ENCODE measurements around the gene SCD5.

SCD5 gene

GRCh38 chr4:82726596-82726995 is 72.0 kb downstream of the SCD5 start:
- no peak for DNase-seq (ENCODE audit: low spot score)

- DNase-seq (ENCODE audit: low spot score): peak; percentile 64
These were observed 76.7 kb downstream of the SCD5 start for GRCh38 chr4:82721819-82722423.

- no peak for DNase-seq (ENCODE audit: low spot score)
These were observed 80.2 kb downstream of the SCD5 start for GRCh38 chr4:82718162-82718940.

- no peak for DNase-seq (ENCODE audit: low spot score)
These were observed 82.6 kb downstream of the SCD5 start for GRCh38 chr4:82715731-82716617.

- DNase-seq (ENCODE audit: low spot score): no peak
These were observed 84.7 kb downstream of the SCD5 start for GRCh38 chr4:82713856-82714255.

GRCh38 chr4:82712561-82712960 is 86.0 kb downstream of the SCD5 start:
- no peak for DNase-seq (ENCODE audit: low spot score)

GRCh38 chr4:82711158-82711785 is 87.3 kb downstream of the SCD5 start:
- no peak for DNase-seq (ENCODE audit: low spot score)

GRCh38 chr4:82710197-82710929 is 88.2 kb downstream of the SCD5 start:
- no peak for DNase-seq (ENCODE audit: low spot score)

- no peak for DNase-seq (ENCODE audit: low spot score)
These were observed 89.6 kb downstream of the SCD5 start for GRCh38 chr4:82708982-82709381.

GRCh38 chr4:82706349-82707000 is 92.1 kb downstream of the SCD5 start:
- DNase-seq (ENCODE audit: low spot score): no peak

- no peak for DNase-seq (ENCODE audit: low spot score)
These were observed 92.7 kb downstream of the SCD5 start for GRCh38 chr4:82705928-82706300.

- no peak for DNase-seq (ENCODE audit: low spot score)
These were observed 93.2 kb downstream of the SCD5 start for GRCh38 chr4:82705169-82705927.

- no peak for DNase-seq (ENCODE audit: low spot score)
These were observed 94.4 kb downstream of the SCD5 start for GRCh38 chr4:82704156-82704555.

- no peak for DNase-seq (ENCODE audit: low spot score)
These were observed 100.2 kb downstream of the SCD5 start for GRCh38 chr4:82698412-82698811.

- no peak for DNase-seq (ENCODE audit: low spot score)
These were observed 101.0 kb downstream of the SCD5 start for GRCh38 chr4:82697561-82697960.

- DNase-seq (ENCODE audit: low spot score): no peak
These were observed 102.3 kb downstream of the SCD5 start for GRCh38 chr4:82696117-82696860.

GRCh38 chr4:82694892-82695291 is 103.7 kb downstream of the SCD5 start:
- DNase-seq (ENCODE audit: low spot score): no peak

- DNase-seq (ENCODE audit: low spot score): no peak
These were observed 104.5 kb downstream of the SCD5 start for GRCh38 chr4:82694046-82694445.

- DNase-seq (ENCODE audit: low spot score): no peak
These were observed 106.4 kb downstream of the SCD5 start for GRCh38 chr4:82692101-82692780.

Data from D341Med (cell line).